Transverse colon (tissue), 4 donors: ENCODE measurements around the gene FAM43A.

Experiments used
- CTCF ChIP-seq, 5 experiments: fragments of 200-600 bp in 3 of 5; fragments of 450-650 bp in 2 of 5; sonication (generic) in 3 of 5; IDR thresholded peaks; 1 replicate in 2 of 5; 2 replicates in 3 of 5; pipeline ENCODE4 v1.5.1; 2016 to 2017; ENCODE audit warnings: antibody characterized with exemption in 5 of 5, inconsistent platforms in 3 of 5, mild to moderate bottlenecking in 2 of 5, moderate library complexity in 1 of 5
- EP300 ChIP-seq: sonication (generic); formaldehyde crosslinking; IDR thresholded peaks from one replicate; pipeline ENCODE4 v1.6.1; 2017; ENCODE audit warnings: antibody characterized with exemption, low read depth
- POLR2A ChIP-seq: fragments of 450-650 bp; IDR thresholded peaks from one replicate; pipeline ENCODE4 v1.6.1; 2016; ENCODE audit warnings: antibody characterized with exemption, mild to moderate bottlenecking, moderate library complexity
- POLR2AphosphoS5 ChIP-seq, 3 donors: sonication (generic); formaldehyde crosslinking; IDR thresholded peaks; one replicate each; pipeline ENCODE4 v1.6.1; 2016; ENCODE audit warnings: antibody characterized with exemption in 3 of 3

DNA sequence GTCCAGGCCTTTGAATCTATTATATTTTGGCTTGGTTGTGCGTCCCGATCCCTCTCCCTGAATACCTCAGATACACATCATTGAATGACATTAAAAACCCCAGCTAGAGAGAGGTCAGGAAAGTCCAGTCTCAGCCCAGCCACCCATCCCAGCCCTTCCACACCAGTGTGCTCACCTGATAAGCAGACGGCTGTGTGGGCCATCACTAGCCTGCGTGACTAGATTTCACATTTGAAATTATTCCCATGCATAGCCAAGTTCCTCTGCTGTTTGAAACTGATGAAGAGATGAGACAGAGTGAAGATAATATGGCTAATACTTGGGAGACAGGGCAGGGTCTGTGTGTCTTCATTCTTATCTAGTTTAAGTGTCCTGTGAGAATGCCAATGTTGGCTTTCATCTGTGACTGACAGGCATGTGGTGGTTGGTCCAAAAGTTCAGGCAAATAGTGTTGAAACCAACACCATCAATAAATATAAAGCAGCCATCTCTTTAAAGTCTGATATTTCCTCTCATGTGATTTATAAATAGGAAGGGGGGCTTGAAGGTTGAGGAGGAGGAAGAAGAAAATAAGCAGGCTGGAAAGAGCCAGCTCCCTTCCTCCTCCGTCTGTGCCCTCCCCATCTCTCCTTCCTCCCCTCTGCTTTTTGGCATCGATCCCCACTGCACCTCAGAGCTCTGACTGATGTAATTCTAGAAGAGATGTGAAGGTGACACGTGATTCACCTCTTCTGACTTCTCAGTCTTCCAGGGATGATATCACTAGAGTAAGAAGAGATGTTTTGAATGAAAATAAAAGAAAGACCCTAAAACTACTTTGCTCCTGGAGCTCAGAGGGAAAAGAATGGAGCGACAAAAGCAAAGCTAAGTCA, 5.1 kb downstream of the FAM43A start:
- TF ChIP-seq CTCF (IDR thresholded peaks at IDR 0.05) (no peak), POLR2A (no peak), EP300 (no peak), POLR2AphosphoS5 (IDR thresholded peaks at IDR 0.05) (no peak)
